Measurements from ENCODE around the gene TP53RK.
"Not testable (repeated sequence)": the region's sequence is repeated elsewhere in the genome, so short reads cannot be mapped to it uniquely, and the experiment has no call there.

TP53RK gene

GRCh38 chr20:46678516-46678915, 10.7 kb downstream of the TP53RK start:
- H3K4me3 ChIP-seq (ENCODE audit: low read depth, low read length), result no peak overlapping the region
- DNase-seq (ENCODE audit: low read depth), result no peak
- no peak for TF ChIP-seq POLR2A (IDR thresholded peaks at IDR 0.05; ENCODE audit: extremely low read depth, insufficient read length)
- no peak for TF ChIP-seq CTCF (IDR thresholded peaks at IDR 0.05; ENCODE audit: low read depth, low read length)
- no peak for TF ChIP-seq MYC (IDR thresholded peaks at IDR 0.05; ENCODE audit: low read depth, low read length)
- TF ChIP-seq MAX (IDR thresholded peaks at IDR 0.05; ENCODE audit: low read depth, low read length), result no peak

GRCh38 chr20:46677608-46678007, 11.6 kb downstream of the TP53RK start:
- DNase-seq (ENCODE audit: low read depth), result no peak
- TF ChIP-seq MAX (IDR thresholded peaks at IDR 0.05; ENCODE audit: low read depth, low read length) (no peak), POLR2A (IDR thresholded peaks at IDR 0.05; ENCODE audit: extremely low read depth, insufficient read length) (no peak)

DNA sequence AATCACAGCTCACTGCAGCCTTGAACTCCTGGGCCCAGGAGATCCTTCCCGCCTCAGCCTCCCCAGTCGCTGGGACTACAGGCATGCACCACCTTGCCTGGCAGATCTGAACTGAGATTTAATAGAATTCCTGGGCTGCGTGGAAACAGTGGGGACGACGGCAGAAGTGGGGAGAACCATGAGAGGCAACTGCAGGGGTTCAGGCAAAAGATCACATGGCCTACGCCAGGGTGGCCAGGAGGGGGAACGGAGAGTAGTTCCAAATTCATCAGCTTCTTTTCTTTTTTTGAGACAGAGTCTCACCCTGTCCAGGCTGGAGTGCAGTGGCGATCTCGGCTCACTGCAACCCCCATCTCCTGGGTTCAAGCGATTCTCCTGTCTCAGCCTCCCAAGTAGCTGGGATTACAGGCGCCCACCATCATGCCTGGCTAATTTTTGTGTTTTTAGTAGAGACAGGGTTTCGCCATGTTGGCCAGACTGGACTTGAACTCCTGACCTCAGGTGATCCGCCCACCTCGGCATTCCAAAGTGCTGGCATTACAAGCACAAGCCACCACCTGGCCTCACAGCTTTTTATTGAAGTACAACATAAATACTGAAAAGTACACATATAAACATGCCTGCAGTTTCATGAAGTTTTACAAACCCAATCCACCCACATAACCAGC, 12.5 kb downstream of the TP53RK start:
- not testable (repeated sequence) for DNase-seq (ENCODE audit: low read depth); H3K4me3 ChIP-seq (ENCODE audit: low read depth, low read length)

More at GRCh38 chr20:46677608-46678007, 11.6 kb downstream of the TP53RK start:
- no peak overlapping the region for H3K4me3 ChIP-seq (ENCODE audit: low read depth, low read length)

DNA sequence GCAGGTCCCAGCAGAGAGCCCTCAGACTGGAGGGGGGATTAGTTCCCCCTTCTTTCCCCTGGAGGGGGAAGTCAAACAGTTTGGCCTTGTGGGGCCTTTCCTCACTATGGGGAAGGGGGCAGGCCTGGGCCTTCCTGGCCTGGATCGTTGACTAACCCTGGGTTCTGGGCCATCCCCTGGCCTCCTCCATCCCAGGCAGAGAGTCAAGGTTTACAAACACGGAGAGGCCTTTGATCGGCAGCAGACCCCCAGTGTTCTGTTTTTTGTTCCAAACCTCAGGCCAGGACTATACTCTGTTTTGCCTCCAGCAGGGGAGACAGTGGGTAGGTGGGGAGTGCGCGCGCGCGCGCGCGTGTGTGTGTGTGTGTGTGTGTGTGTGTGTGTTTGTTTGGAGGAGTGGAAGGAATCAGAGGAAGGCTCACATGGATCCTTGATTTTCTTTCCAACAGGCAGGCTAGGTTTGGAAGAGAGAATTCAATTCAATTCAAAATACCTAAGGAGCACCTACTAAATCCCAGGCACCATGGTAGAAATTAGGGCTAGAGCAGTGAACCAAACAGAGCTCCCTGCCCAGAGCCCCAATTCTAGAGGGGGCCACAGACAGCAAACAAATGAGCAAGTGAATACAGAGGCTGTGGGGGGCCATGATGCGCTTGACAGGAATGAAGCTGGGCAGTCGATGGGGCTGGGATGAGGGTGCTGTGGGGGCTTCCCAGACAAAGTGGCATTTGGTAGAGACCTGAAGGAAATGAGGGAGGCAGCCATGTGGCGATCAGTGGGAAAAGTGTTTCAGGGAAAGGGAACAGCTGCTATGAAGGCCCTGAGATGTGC, 14.8 kb downstream of the TP53RK start:
- no peak for TF ChIP-seq CTCF (IDR thresholded peaks at IDR 0.05; ENCODE audit: low read depth, low read length)
- no peak for TF ChIP-seq MYC (IDR thresholded peaks at IDR 0.05; ENCODE audit: low read depth, low read length)
- TF ChIP-seq MAX (IDR thresholded peaks at IDR 0.05; ENCODE audit: low read depth, low read length), result no peak
- no peak for TF ChIP-seq POLR2A (IDR thresholded peaks at IDR 0.05; ENCODE audit: extremely low read depth, insufficient read length)
- H3K4me3 ChIP-seq (ENCODE audit: low read depth, low read length), result no peak overlapping the region
- DNase-seq (ENCODE audit: low read depth), result peak; percentile 31

DNA sequence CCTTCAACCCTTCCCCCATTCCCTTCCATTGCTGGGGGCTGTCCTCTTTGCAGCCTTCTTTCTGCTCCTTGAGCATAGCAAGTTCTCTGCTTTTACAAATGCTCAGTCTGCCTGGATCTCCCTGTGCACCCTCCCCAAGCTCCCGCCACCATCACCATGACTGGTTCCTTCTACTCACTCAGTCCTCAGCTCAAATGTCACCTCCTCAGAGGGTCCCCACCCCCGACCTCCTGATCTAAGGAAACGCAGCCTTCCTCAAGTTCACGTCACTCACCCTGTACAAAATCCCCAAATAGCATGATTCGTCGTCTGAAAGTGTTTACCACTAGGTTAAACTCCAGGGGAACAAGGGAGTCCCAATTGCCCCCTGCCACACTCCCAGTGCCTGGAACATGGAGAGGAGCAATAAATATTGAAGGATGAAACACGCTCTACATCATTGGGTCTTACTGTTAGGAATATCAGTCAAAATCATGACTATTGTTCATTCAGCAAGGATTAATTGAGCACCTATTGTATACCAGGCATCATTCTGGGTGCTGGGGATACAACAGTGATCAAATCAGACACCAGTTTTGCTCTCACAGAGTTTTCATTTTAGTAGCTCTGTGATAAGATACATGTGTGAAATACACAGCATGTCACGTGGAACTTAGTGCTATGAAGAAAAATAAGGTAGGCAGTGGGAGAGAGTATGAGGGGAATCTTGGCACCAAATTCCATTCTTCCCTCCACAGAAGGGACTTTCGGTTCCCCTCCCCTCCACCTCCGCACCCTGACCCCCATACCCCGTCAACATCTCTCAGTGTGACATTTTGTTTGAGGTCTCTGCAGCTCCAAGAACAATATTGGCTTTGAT, 15.6 kb downstream of the TP53RK start:
- H3K4me3 ChIP-seq (ENCODE audit: low read depth, low read length), result no peak overlapping the region
- TF ChIP-seq POLR2A (IDR thresholded peaks at IDR 0.05; ENCODE audit: extremely low read depth, insufficient read length), result no peak
- no peak for TF ChIP-seq MYC (IDR thresholded peaks at IDR 0.05; ENCODE audit: low read depth, low read length)
- TF ChIP-seq MAX (IDR thresholded peaks at IDR 0.05; ENCODE audit: low read depth, low read length), result no peak
- TF ChIP-seq CTCF (IDR thresholded peaks at IDR 0.05; ENCODE audit: low read depth, low read length), result no peak
- no peak for DNase-seq (ENCODE audit: low read depth)

DNA sequence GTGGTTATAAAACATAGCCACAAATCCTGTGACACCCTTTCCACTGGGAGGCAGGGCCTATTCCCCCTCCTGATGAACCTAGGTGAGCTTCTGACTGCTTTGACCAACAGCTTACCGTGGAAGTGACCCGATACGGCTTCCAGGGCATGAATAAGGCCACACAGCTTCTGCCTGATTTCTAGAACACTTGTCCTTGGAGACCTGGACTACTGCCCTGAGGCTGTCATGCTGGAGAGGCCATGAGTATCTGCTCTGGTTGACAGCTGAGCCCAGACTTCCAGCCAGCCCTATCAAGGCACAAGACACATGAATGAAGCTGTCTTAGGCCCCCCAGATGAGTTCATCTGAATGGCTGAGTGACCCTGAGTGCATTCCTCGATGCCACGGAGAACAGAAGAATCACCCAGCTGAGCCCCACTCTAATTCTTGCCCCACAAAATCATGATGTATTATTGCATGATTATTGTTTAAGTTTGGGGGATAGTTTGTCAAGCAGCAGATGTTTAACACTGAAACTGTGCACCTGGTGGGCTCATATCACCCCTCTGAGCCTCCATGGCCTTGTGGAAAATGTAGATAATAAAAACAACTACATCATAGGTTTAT, 16.6 kb downstream of the TP53RK start:
- TF ChIP-seq CTCF (IDR thresholded peaks at IDR 0.05; ENCODE audit: low read depth, low read length) (no peak), POLR2A (IDR thresholded peaks at IDR 0.05; ENCODE audit: extremely low read depth, insufficient read length) (no peak), MAX (IDR thresholded peaks at IDR 0.05; ENCODE audit: low read depth, low read length) (no peak), MYC (IDR thresholded peaks at IDR 0.05; ENCODE audit: low read depth, low read length) (no peak)
- DNase-seq (ENCODE audit: low read depth), result no peak
- H3K4me3 ChIP-seq (ENCODE audit: low read depth, low read length), result no peak overlapping the region
